ENCODE measurements around the gene IKBKE. TPM values are rescaled to one million over a fixed set of nuclear protein-coding genes. Genes with fewer than 3 reads are reported as not detected.

The IKBKE gene
- polyA plus RNA-seq, 5 donors = 4.9 to 7.8 (median 6.6) TPM

DNA sequence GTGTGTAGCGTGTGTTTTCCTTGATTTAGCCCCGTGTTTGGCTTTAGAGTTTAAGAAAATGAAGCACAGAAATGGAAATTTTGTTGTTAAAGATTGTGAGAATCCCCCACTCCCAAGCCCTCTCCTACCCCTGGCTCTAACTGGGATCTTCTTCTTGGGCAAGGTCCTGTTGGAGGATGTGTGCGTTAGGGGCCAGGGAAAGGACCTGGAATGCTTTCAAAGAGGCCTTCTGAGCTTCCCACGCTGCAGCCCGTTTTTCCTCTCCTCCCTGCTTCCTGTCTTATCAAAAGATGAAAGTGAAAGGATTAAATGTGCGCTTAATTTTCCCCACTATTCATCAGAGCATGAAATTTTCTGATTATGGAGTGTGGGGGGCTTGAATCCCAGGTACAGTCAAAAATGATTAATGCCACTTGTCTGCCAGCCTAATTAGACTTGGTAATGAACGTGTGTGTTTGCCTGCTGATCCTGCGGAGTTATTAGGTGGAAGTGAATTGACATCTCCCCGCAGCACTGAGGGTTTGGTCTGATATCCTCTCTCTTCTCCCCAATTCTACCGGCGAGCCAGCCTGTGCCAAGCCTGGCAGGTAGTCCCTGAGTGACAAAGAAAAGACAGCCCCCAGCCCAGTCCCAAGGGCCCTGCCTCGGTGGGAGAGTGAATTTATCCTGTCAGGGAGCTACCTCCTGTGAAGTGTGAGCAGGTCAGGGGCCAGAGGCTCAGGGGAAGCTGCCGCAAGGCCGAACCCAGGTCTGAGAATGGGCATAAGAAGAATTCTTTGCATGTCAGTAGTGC is 42.0 kb downstream of the IKBKE start:
- no peak for DNase-seq

DNA sequence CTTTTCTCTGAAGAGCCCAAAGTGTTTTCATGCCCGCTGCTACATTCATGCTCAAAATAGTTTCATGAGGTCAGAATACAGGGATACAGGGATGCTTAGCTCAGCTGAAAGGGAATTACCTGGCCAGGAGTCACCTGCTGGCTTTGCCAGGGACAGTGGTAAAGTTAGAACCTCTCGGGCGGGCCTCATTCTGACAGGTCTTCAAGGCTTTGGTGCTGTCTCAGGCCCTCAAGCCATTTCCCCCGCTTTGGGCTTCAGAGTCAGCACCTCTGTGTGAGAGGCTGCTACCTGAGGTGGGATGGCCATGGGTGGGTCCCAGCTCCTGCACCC is 42.5 kb downstream of the IKBKE start:
- DNase-seq = no peak

DNA sequence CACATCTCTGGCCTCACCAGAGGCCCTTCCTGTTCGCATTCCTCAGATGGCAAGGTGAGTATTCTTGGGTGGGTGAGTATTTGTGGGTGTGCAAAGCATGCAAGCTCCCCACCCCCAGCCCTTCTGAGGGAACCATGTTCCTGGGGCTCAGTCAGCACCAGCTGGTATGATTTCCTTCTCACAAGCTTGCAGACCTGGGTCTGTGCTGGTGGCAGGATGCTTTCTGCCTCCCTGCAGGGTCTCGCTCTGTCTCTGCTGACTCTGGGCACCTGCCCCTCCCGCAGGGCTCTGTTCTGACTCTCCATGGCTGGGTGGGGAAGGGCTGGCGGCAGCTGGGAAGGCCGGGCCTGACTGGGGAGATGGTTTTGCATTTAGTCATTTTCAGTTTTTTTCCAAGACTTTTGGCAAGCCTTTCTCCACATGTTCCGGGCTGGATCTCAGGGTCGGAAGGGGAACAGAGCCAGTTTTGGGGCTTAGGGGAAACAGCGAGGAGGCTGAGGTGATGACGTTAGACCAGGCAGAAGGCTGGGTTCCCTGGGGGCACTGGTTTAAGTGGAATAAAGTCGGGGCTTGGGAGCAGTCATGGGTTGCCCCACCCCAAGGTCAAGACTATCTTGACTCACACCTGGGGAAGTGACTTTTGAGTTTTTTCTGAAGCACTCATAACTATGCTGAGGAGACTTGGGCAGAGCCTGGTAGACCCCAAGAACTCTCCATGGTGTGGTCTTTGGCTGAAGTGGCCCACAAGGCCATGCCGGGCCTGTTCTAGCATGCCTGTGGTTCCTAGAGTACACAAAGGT is 43.2 kb downstream of the IKBKE start:
- DNase-seq = no peak

DNA sequence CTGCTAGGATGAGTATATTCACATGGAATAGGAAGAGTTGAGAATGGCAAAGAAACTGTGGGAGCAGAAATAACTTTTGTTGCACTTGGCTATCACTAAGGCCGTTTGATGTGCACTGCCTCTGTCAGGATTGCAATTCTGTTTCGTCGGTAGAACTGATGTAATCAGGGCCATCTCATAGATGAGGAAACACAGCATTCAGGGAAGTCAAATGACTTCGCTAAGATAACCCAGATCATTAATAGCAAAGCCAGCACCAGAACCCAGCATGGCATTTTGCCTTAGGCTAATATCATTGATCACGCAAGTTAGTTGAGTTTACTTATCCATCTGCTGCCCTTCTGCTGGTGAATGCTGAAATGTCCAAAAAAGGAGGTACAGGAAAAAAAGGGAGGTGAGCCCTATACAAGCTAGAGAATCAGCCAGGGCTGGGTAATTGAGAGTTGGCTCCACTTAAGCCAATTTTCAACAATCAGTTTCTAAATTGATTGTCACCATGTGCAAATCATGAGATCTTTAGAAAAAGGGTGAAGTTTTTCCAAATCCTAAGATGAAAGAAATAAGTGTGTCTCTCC is 44.6 kb downstream of the IKBKE start:
- DNase-seq = no peak

DNA sequence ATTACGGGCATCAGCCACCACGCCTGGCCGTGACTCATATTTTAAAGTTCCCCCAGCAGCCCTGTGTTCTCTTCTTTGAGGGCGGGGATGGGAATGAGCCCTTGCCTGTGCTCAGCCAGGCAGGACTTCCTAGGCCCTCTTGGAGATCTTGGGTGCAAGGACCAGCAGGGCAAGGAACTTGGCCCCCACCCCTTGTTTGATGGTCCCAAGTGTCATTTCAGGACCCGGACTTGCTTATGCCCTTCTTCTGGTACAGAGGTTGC is 46.4 kb downstream of the IKBKE start:
- DNase-seq = no peak

DNA sequence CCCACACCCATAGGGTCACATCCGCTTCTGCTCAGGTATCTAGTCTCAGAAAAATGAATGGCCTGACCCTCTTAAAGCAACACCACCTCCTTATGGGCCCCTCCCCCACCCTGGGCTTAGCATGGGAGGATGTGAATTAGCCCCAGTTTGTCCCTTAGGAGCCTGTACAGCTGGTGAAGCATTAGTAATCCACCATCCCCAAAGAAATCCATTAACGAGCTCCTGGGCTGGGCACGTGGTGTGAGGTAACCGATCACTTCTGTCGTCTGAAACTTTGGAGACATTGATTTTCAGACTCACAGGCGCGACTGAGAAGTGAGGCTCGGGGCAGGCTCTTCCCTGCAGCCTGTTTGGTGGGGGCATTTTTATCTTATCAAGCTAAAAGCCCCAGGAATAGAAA is 47.5 kb downstream of the IKBKE start:
- no peak for DNase-seq

DNA sequence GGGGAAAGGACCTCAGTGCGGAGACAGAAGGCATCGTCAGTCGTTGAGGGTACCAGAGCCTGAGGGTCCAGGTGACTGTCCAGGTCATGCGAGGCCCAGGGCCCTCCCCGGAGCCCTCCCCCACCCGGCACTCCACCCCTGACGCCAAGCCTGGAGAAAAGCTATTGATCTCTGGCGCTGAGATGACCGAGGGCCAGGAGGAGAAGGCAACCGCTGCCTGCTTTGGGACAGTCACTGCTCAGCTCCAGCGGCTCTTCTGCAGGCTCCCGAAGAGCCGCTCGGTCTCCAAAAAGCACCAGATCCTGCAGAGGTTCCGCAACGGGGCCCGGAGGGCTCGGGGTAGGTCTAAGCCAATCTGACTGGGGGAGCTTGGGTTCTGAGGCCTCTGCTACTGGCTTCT is 47.9 kb downstream of the IKBKE start:
- DNase-seq = no peak

DNA sequence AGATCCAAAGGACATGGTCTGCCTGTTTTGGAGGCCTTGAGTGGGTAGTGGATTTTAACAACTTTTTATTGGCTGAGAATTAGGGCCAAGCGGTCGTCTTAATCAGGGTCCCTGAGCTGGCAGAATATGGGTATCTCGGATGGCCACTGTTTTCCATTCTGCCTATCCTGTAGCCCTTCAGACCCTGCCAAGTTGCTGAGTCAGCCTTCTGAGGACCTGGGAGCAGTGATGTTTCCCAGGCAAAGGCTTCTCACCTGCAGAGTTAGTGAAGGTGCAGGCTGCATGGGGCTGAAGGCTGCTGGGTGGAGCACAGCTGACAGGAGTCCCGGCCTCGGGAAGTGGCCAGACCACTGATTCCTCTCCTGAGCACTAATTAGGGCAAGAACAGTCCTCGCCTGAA is 48.5 kb downstream of the IKBKE start:
- DNase-seq = no peak

DNA sequence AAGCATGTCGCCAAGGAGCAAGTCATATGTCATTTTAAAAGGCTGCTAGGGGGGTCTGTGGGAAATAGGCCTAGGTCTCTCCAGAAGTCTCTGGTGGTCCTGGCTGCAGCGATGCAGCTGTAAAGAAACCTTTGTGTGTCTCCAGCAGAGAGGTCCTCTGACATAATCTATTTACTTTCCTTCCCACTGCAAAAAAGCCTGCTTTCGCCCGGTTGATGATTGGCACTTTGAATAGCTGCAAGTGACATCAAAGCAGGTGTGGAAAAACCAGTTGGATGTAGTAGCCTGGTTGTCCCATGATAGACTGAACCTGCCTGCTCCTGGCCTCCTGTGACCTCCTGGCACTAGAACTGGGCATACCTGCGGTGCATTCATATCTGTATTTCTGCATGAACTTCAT is 50.9 kb downstream of the IKBKE start:
- DNase-seq = no peak

DNA sequence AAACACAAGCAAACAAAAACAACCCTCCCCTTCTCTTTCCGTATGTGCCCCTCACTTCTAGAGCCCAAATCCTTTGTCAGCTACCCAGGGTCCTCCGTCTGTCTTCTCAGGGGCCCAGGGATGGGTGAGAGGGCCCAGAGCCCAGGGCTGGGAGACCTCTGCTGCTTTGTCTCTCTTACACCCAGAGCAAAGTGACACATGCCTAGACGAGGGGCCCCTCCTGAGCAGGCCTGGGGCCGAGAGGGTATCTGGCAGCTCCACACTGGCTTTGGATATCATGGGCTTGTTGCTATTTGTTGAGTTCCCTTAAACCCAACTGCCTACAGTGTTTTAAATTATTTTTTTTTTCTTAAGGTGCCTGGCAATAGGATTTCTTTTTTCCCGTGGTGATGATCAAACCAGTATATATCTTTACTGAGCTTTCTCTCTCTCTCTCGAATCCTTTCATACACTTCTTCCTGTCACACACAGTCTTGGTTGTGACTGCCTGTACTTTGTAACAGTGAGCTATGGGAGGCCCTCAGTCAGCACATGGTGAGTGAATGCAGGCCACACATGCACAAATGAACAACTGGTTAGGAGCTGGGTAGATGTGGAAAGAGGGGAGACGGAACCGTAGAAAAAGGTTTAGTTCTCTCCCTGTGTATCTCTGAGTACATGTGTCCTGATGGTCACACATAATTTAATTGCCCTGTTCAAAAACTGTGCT is 51.6 kb downstream of the IKBKE start:
- DNase-seq = no peak

DNA sequence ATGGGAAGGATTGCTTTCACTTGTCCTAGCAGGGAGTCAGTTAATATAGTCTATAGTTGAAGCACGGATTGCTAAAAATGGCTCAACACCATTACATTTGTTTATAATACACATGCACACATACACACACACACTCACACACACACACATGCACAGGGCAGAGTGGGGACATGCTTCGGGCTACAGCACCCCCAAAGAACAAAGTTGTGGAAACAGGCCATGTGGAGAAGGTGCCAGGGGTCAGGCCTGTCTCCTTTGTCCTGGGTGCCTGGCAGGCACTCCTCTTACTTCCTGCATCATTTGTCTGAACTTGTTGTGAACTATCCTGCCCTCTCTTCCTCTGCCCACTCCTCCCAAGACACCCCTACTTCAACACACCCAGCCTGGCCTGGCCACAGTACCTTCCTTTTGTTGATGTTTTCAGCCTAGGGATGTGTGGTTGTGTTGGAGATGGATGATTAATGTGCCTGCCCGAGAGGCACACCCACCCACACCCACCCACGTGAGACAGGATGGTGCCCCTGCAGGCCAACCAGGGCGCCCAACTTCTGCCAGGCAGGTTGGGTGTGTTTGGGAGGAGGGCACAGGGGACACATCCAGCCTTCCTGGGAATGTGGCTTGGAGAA is 54.6 kb downstream of the IKBKE start:
- DNase-seq = no peak

DNA sequence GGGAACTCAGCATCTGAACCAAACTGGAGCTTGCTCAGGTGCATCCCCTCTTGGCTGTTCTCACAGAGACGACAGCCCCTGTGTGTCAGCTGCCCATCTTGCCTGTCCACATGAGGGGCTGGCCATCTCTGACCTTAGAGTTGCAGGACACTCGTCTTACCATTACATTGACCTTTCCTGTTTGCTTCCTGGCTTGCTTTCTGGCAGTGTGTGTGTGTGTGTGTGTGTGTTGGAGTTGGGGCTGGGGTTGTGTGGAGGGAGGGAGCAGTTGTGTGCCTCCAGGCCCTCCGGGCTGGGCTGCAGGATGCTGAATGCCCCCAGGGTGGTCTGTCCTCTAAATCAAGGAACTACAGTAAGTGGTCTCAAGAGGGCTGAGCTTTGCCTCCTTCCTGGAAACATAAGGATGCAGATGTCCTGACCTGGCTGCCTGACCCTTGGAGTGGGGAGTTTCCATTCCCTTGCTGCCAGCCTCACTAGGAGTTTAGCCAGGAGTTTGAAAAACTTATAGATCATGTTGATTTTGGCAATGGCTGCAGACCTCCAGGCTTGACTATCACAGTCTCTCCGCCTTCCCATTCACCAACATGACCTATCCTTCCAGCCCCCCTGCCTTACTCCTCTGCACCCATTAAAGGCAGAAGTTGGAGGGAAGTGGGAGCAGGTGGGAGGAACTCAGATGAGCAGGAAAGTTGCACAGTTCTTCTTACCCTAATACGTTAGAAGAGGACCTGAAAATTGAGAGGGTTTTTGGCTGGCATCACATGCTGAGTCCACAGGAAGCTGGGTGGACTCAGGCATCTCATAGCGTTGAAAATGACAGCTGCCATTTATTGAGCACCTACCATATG is 56.0 kb downstream of the IKBKE start:
- no peak for DNase-seq

DNA sequence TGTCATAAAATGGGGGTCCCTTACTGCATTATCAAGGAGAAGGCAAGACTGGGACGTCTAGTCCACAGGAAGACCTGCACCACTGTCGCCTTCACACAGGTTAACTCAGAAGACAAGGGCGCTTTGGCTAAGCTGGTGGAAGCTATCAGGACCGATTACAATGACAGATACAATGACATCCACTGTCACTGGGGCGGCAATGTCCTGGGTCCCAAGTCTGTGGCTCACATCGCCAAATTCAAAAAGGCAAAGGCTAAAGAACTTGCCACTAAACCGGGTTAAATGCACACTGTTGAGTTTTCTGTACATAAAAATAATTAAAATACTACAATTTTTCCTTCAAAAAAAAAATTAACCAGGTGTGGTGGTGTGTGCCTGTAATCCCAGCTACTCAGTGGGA is 59.1 kb downstream of the IKBKE start:
- DNase-seq = no peak

DNA sequence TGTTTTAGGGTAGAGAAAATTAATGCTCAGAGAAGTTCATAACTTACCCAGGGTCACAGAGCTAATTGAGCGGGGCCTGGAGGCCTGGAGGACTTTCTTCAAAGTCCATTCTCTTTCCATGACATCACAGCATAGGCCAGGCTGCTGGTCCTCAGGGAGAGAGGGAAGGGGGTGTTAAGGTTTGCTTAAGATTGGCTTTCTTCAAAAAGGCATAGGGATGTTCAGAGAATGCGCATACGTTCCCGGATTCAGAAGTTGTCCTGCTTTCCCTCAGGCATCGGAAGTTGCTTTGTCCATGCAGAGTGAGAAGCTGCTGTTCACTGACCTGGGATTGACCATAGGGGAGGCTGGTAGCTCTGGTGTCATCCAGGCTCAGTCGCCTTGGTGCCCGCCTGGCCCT is 62.1 kb downstream of the IKBKE start:
- DNase-seq = no peak

DNA sequence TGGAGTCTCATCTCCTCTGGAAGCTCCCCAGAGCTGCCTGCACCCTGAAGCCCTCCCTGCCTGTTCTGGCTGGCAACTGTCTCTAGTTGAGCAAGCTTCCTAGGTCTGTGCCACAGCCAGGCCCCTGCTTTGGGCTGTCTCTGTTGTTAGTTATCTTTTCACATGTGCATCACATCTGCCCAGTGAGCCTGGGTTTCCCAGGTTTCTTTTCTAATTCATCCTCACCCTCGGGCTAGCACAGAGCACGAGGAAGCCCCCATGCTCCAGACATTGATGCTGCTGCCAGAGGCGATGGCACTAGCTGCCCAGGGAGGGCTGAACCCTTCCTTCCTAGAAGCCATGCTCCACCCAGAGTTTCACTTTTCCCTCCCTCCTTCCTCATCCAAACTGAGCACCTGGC is 64.3 kb downstream of the IKBKE start:
- no peak for DNase-seq

DNA sequence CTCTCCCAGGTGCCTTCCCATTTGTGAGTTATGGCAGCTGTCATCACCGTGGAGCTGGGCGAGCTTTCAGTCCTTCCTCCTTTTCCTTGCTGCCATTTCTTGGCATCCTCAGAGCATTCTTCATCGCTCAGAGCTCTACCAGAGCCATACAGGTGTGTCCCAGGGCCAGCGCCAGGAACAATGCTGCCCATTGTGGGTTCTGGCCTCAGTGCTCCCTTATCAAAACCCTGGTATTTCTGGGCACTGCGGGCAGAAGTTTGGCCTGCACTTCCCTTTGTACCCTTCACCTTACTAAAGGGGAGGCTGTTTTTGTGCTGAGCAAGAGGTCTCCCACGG is 65.5 kb downstream of the IKBKE start:
- DNase-seq = no peak

DNA sequence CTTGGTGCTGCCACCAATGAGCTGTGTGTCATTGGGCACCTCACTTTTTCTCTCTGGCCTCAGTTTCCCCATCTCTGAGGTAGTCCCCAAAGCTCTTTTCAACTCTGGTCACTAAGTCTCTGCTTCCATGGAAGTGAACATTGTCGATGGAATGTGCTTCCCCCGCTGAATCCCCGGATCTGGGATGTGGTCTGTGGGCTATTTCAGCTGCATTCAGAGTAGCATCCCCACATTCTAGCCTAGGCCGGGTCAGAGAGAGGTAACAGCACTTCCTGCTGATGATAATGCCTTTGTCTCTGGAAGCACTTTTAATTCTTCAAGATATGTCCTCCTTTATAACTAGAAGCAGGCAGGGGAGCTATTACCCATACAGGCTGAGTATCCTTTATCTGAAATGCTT is 66.9 kb downstream of the IKBKE start:
- no peak for DNase-seq

DNA sequence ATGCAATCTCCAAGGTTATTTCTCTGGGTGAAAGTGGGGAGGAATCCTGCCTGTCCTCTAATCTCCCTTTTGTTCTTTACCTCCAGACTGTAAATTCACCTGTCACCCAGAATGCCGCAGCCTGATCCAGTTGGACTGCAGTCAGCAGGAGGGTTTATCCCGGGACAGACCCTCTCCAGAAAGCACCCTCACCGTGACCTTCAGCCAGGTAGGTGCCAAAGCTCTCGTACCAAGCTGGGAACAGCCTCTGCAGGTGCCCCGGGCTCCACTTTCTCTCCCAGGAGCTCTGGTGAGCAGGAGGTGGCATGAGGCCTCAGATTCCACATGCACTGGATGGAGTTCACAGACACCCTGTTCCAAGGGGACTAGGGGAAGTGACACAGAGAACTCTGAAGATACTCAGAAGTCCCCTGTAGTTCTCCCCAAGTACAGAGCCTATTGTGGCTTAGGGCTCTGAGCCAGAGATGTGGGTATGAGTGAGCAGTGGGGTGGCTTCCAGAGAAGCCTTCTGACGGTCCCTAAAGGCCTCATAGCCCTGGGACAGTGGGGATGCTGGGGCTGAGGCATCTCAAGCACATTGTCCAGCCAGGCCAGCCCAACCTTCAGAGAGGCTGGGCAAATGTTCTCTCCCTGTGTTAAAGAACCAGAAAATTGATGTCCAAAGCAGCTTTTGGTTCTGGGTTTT is 68.0 kb downstream of the IKBKE start:
- no peak for DNase-seq

DNA sequence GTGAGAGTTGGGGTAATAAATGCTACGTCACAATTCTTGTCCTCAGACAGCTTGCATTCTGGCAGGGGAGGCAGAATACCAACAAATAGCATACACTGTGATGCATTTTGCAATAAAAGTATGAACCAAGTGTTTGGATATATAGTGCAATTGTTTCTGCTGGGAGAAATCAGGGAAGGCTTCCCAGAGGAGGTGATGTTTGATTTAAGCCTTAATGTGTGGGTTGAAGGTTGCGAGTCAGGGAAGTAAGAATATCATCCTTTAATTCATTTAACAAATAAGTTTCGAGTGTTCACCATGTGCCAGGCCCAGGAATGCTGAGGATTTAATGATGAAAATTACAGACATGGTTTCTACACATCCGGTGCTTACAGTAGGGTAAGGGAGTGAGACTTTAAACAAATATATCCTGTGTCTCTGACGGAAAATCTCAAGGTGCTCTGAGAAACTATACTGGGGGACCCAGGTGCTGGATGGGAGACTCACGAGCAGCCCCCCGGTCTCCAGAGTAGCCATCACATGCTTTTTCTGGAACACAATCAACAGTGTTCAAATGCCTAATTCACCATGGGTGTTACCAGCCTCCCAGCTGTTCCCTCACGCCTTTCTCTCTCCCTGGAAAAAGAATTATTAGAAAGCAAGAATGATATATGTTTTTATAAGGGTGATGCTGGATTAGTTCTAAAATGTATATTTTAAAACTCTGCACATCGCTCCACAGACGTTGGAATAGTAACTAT is 68.8 kb downstream of the IKBKE start:
- no peak for DNase-seq

Measured in right lung (tissue), 5 donors.